SK-N-SH treated with all-trans-retinoic acid at 6 μM for 48 hours (cell line): ENCODE results near the gene CEP85.

Experiments used
- ATAC-seq: fragments of 200-7000 bp; cut with Tn5 transposase; 3 replicates; pipeline ENCODE4 v1.9.1; 2020; ENCODE audit warnings: mild to moderate bottlenecking, moderate library complexity
- BACH2 ChIP-seq: fragments of 250-450 bp; sonication (Bioruptor Pico); IDR thresholded peaks from 2 replicates; pipeline ENCODE4 v1.9.0; 2021; ENCODE audit warnings: mild to moderate bottlenecking, borderline replicate concordance
- CSDC2 ChIP-seq: fragments of 250-450 bp; sonication (Bioruptor Pico); IDR thresholded peaks from 2 replicates; pipeline ENCODE4 v1.5.0; 2020; ENCODE audit warnings: mild to moderate bottlenecking, moderate library complexity
- CSRNP3 ChIP-seq: fragments of 250-450 bp; sonication (Bioruptor Pico); IDR thresholded peaks from 2 replicates; pipeline ENCODE4 v1.5.1; 2021; ENCODE audit warnings: mild to moderate bottlenecking, moderate library complexity
- ESRRG ChIP-seq: fragments of 250-450 bp; sonication (Bioruptor Pico); IDR thresholded peaks from 2 replicates; pipeline ENCODE4 v1.6.1; 2021; ENCODE audit warnings: mild to moderate bottlenecking
- GLIS3 ChIP-seq: fragments of 250-450 bp; sonication (Bioruptor Pico); IDR thresholded peaks from 2 replicates; pipeline ENCODE4 v1.5.0; 2020; ENCODE audit warnings: mild to moderate bottlenecking, moderate library complexity
- ISL1 ChIP-seq: fragments of 250-450 bp; sonication (Bioruptor Pico); IDR thresholded peaks from 2 replicates; pipeline ENCODE4 v2.1.2; 2022; ENCODE audit warnings: mild to moderate bottlenecking, moderate library complexity
- OSR1 ChIP-seq: fragments of 250-450 bp; sonication (Bioruptor Pico); IDR thresholded peaks from 2 replicates; pipeline ENCODE4 v1.8.0; 2022; ENCODE audit warnings: moderate library complexity, mild to moderate bottlenecking, inconsistent platforms
- PATZ1 ChIP-seq: fragments of 250-450 bp; sonication (Bioruptor Pico); IDR thresholded peaks from 2 replicates; pipeline ENCODE4 v1.8.0; 2020; ENCODE audit warnings: mild to moderate bottlenecking, moderate library complexity, borderline replicate concordance
- PPARA ChIP-seq: fragments of 250-450 bp; sonication (Bioruptor Pico); IDR thresholded peaks from 2 replicates; pipeline ENCODE4 v1.5.0; 2020; ENCODE audit warnings: mild to moderate bottlenecking, borderline replicate concordance
- RARB ChIP-seq: fragments of 250-450 bp; sonication (Bioruptor Pico); IDR thresholded peaks from 2 replicates; pipeline ENCODE4 v1.8.0; 2021; ENCODE audit warnings: mild to moderate bottlenecking, moderate library complexity
- TCF4 ChIP-seq: fragments of 250-450 bp; sonication (Bioruptor Pico); IDR thresholded peaks from 2 replicates; pipeline ENCODE4 v1.8.0; 2021; ENCODE audit warnings: mild to moderate bottlenecking, moderate library complexity, borderline replicate concordance
- TSHZ2 ChIP-seq: fragments of 250-450 bp; sonication (Bioruptor Pico); IDR thresholded peaks from 2 replicates; pipeline ENCODE4 v1.5.0; 2020; ENCODE audit warnings: mild to moderate bottlenecking, moderate library complexity
- ZC3H10 ChIP-seq: fragments of 250-450 bp; sonication (Bioruptor Pico); IDR thresholded peaks from 2 replicates; pipeline ENCODE4 v1.5.1; 2021; ENCODE audit warnings: mild to moderate bottlenecking, moderate library complexity
- ZNF565 ChIP-seq: fragments of 450-650 bp; formaldehyde crosslinking; conservative IDR thresholded peaks from 2 replicates; pipeline ENCODE4 v1.5.0; 2020; ENCODE audit warnings: low read depth, mild to moderate bottlenecking, moderate library complexity

Gene CEP85

GRCh38 chr1:26257222-26257621 is 23.2 kb downstream of the CEP85 start:
- no peak for TF ChIP-seq OSR1 (CRISPR knock-in tag)
- TF ChIP-seq, all 23 proteins: peak for 0
- no peak for ATAC-seq

- ATAC-seq = no peak
- TF ChIP-seq CSRNP3 (CRISPR knock-in tag) = no peak
- TF ChIP-seq PATZ1 (CRISPR knock-in tag) = no peak
- TF ChIP-seq BACH2 (CRISPR knock-in tag) = no peak
- TF ChIP-seq PPARA = no peak
- no peak for TF ChIP-seq GLIS3 (CRISPR knock-in tag)
- no peak for TF ChIP-seq CSDC2 (CRISPR knock-in tag)
- no peak for TF ChIP-seq TSHZ2 (CRISPR knock-in tag)
- TF ChIP-seq RARB (CRISPR knock-in tag) = no peak
- no peak for TF ChIP-seq ZNF565 (CRISPR knock-in tag)
- no peak for TF ChIP-seq ZC3H10 (CRISPR knock-in tag)
- TF ChIP-seq TCF4 (CRISPR knock-in tag) = no peak
Measured at GRCh38 chr1:26259005-26259404, 25.0 kb downstream of the CEP85 start.

GRCh38 chr1:26259578-26259977 is 25.6 kb downstream of the CEP85 start:
- no peak for ATAC-seq

More at GRCh38 chr1:26259578-26259977, 25.6 kb downstream of the CEP85 start:
- no peak for TF ChIP-seq PPARA
- TF ChIP-seq BACH2 (CRISPR knock-in tag) = no peak
- no peak for TF ChIP-seq OSR1 (CRISPR knock-in tag)
- TF ChIP-seq ISL1 (CRISPR knock-in tag) = no peak
- TF ChIP-seq TCF4 (CRISPR knock-in tag) = no peak
- TF ChIP-seq CSRNP3 (CRISPR knock-in tag) = no peak
- TF ChIP-seq ESRRG (CRISPR knock-in tag) = no peak
- no peak for TF ChIP-seq ZC3H10 (CRISPR knock-in tag)
- no peak for TF ChIP-seq RARB (CRISPR knock-in tag)
- TF ChIP-seq PATZ1 (CRISPR knock-in tag) = no peak
